H1 (cell line): ENCODE measurements around the gene FCHSD1. TPM values are rescaled to one million over a fixed set of nuclear protein-coding genes. Genes with fewer than 3 reads are reported as not detected.
A peak's percentile ranks its signal among the peaks of the same experiment; 100 is the strongest.

Experiments
- CBX5 ChIP-seq: fragments of 300-800, 300-1000 bp; sonication (generic); IDR thresholded peaks from 2 replicates; pipeline ENCODE4 v1.7.1; 2016; ENCODE audit warnings: antibody characterized with exemption, low read length, low read depth
- CHD1 ChIP-seq: IDR thresholded peaks from 2 replicates; pipeline ENCODE4 v1.6.1; 2012; ENCODE audit warnings: low read depth, low read length, improper control_type of control experiment
- CREB1 ChIP-seq: IDR thresholded peaks from 2 replicates; pipeline ENCODE4 v1.6.1; 2012; ENCODE audit warnings: inconsistent platforms
- FOSL1 ChIP-seq: IDR thresholded peaks from 2 replicates; pipeline ENCODE4 v1.6.1; 2011; ENCODE audit warnings: mild to moderate bottlenecking, low read depth, low read length, moderate library complexity; ENCODE audit not compliant: insufficient read depth
- HDAC2 ChIP-seq, 2 experiments: fragments of 300-600 bp in 1 of 2; sonication (generic) in 1 of 2; IDR thresholded peaks; 2 replicates each; pipeline ENCODE4 v1.6.1; 2011 to 2012; ENCODE audit warnings: low read depth in 2 of 2, low read length in 2 of 2, mild to moderate bottlenecking in 2 of 2, moderate library complexity in 2 of 2, borderline replicate concordance in 1 of 2, inconsistent platforms in 1 of 2
- HDAC6 ChIP-seq: IDR thresholded peaks from one replicate; pipeline ENCODE4 v1.7.1; 2012; ENCODE audit warnings: low read depth, mild to moderate bottlenecking, inconsistent platforms, low read length, moderate library complexity
- JUN ChIP-seq: IDR thresholded peaks from 2 replicates; pipeline ENCODE4 v1.6.1; 2011; ENCODE audit warnings: low read depth, mild to moderate bottlenecking, improper control_type of control experiment, low read length
- KDM1A ChIP-seq: fragments of 200-600, 300-600 bp; sonication (generic); IDR thresholded peaks from 2 replicates; pipeline ENCODE4 v1.7.1; 2016; ENCODE audit warnings: mild to moderate bottlenecking, low read length, borderline replicate concordance
- NANOG ChIP-seq: IDR thresholded peaks from 2 replicates; pipeline ENCODE4 v1.6.1; 2011; ENCODE audit warnings: low read length, low read depth, mild to moderate bottlenecking, inconsistent platforms; ENCODE audit not compliant: insufficient read depth, poor library complexity, severe bottlenecking
- POLR2AphosphoS5 ChIP-seq: IDR thresholded peaks from 2 replicates; pipeline ENCODE4 v1.6.1; 2011; ENCODE audit warnings: low read depth, low read length
- POU5F1 ChIP-seq: IDR thresholded peaks from 2 replicates; pipeline ENCODE4 v1.6.1; 2011; ENCODE audit warnings: low read depth, mild to moderate bottlenecking, low read length, moderate library complexity
- RNF2 ChIP-seq: fragments of 200-900, 300-1000 bp; sonication (generic); IDR thresholded peaks from 2 replicates; pipeline ENCODE4 v1.7.1; 2016; ENCODE audit warnings: borderline replicate concordance, low read depth, mild to moderate bottlenecking, antibody characterized with exemption, low read length; ENCODE audit not compliant: poor library complexity, severe bottlenecking; ENCODE audit errors: missing control alignments
- RXRA ChIP-seq: IDR thresholded peaks from 2 replicates; pipeline ENCODE4 v1.6.1; 2011; ENCODE audit warnings: low read depth, mild to moderate bottlenecking, low read length, moderate library complexity; ENCODE audit not compliant: insufficient read depth
- SIN3A ChIP-seq, 2 experiments: IDR thresholded peaks in 1 of 2; conservative IDR thresholded peaks in 1 of 2; 2 replicates each; pipeline ENCODE4 v1.6.1; 2011 to 2012; ENCODE audit warnings: low read length in 2 of 2, improper control_type of control experiment in 1 of 2, low read depth in 1 of 2, mild to moderate bottlenecking in 1 of 2
- SIRT6 ChIP-seq: IDR thresholded peaks from one replicate; pipeline ENCODE4 v1.7.1; 2012; ENCODE audit warnings: low read length, inconsistent platforms
- SIX5 ChIP-seq: IDR thresholded peaks from 2 replicates; pipeline ENCODE4 v1.6.1; 2011; ENCODE audit warnings: mild to moderate bottlenecking, low read depth, low read length
- TAF7 ChIP-seq: optimal IDR thresholded peaks from 2 replicates; pipeline ENCODE3; 2011; ENCODE audit warnings: low read depth, mild to moderate bottlenecking, inconsistent platforms, low read length, moderate library complexity, borderline replicate concordance
- TBP ChIP-seq: IDR thresholded peaks from 2 replicates; pipeline ENCODE4 v1.6.1; 2011; ENCODE audit warnings: low read depth, low read length, improper control_type of control experiment
- TCF12 ChIP-seq: IDR thresholded peaks from 2 replicates; pipeline ENCODE4 v1.6.1; 2011; ENCODE audit warnings: low read depth, mild to moderate bottlenecking, low read length
- USF2 ChIP-seq: IDR thresholded peaks from 2 replicates; pipeline ENCODE4 v1.6.1; 2011; ENCODE audit warnings: low read length, improper control_type of control experiment
- polyA plus RNA-seq, 7 experiments: library from polyadenylated mRNA; depleted of rRNA in 3 of 7; stranded (reverse) in 5 of 7; unstranded in 2 of 7; fragments of >200 nt in 5 of 7; fragments of 200-250 nt in 2 of 7; gene quantifications; 1 replicate in 5 of 7; 2 replicates in 1 of 7; 4 replicates in 1 of 7; pipeline versions ENCODE4 v1.2.1 to v1.2.3, GENCODE V29; 2011 to 2013; ENCODE audit warnings: missing spikeins in 2 of 7, mixed read lengths in 2 of 7
- total RNA-seq: library from RNA; stranded (reverse); fragmentation: NEBNext Ultra II Directional; extraction: Animal tissue kit (Norgen Biotek cat#: 25700); gene quantifications from 2 replicates; pipeline ENCODE4 v1.2.1, GENCODE V29; 2021

FCHSD1 gene
- total and polyA plus RNA-seq, 2 of the 8 experiments (the other 6 are each of a cell fraction or from before 2014, with no cell fraction given), result 22.0 to 30.1 TPM

DNA sequence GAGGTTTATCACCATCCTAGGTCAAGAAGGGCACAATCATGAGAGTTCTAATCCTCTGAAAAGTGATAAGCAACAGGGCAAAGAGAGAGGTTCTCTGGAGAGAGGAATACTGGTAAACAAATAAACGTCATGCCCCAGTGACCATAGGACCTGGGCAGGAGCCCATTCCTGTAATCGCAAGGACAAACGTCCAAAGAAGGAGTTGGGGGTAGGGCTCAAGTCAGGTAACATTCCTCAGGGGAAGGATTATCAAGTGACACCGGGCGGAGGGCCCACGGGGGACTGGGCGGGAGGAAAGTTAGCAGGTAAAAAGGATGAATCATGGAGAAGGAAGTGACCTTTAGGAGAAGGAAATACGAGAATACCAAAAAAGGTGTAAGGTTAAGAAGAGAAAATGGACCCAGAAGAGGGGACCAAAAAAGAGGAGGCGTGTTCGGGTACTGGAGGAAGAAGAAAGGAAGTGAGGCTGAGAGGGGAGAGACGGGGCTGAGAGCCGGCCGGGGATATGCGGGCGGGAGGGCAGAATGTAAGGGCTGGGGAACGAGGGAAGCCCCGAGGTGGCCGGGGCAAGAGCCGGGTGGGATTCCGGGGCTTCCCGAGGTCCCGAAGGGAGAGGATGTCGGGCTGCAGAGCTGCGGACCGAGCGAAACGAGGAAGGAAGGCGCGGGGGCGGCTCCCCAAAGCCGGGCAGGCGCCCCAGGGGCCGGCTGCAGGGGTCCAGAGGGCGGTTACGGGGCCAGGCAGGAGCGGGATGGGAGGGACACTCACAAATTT lies 33.0 kb downstream of the FCHSD1 start (continued):
- no peak for TF ChIP-seq HDAC2 (IDR thresholded peaks at IDR 0.05; ENCODE audit: borderline replicate concordance in 1 of 2, low read depth in 2 of 2, low read length in 2 of 2)
- 0 out of 2 replicates have a peak, but pooled peaks have one; percentile 39 for TF ChIP-seq CREB1
- TF ChIP-seq RXRA, result no peak
- TF ChIP-seq POU5F1, result no peak
- no peak for TF ChIP-seq KDM1A
- TF ChIP-seq TAF7, result no peak
- TF ChIP-seq HDAC6, result no peak
- TF ChIP-seq FOSL1, result no peak
- no peak for TF ChIP-seq JUN
- no peak for TF ChIP-seq TCF12
- TF ChIP-seq RNF2, result no peak
- TF ChIP-seq CBX5, result no peak
- no peak for TF ChIP-seq CHD1
- TF ChIP-seq USF2, result no peak
- TF ChIP-seq POLR2AphosphoS5, result 0 out of 2 replicates have a peak, but pooled peaks have one; percentile 4
- no peak for TF ChIP-seq SIRT6
- TF ChIP-seq NANOG, result no peak
- no peak for TF ChIP-seq TBP
- TF ChIP-seq SIN3A (conservative IDR thresholded peaks at IDR 0.05 in 1 of 2, IDR thresholded peaks at IDR 0.05 in 1 of 2; ENCODE audit: low read depth in 1 of 2, low read length in 2 of 2), result peak in 1 of 2 experiments; percentile 19; a peak in 1 of 4 replicates
- no peak for TF ChIP-seq SIX5
